Raji (cell line): ENCODE results near the gene AFAP1.

ENCODE experiments used
- POLR2A ChIP-seq: IDR thresholded peaks from 2 replicates; pipeline ENCODE4 v1.6.1; 2011; ENCODE audit warnings: low read depth, low read length, control low read depth; ENCODE audit not compliant: insufficient read depth

The AFAP1 gene

GRCh38 chr4:7732263-7732662, 207.4 kb downstream of the AFAP1 start:
- no peak for TF ChIP-seq POLR2A

- no peak for TF ChIP-seq POLR2A
Measured at GRCh38 chr4:7731437-7731836, 208.2 kb downstream of the AFAP1 start.

- no peak for TF ChIP-seq POLR2A
Measured at GRCh38 chr4:7727749-7728148, 211.9 kb downstream of the AFAP1 start.

DNA sequence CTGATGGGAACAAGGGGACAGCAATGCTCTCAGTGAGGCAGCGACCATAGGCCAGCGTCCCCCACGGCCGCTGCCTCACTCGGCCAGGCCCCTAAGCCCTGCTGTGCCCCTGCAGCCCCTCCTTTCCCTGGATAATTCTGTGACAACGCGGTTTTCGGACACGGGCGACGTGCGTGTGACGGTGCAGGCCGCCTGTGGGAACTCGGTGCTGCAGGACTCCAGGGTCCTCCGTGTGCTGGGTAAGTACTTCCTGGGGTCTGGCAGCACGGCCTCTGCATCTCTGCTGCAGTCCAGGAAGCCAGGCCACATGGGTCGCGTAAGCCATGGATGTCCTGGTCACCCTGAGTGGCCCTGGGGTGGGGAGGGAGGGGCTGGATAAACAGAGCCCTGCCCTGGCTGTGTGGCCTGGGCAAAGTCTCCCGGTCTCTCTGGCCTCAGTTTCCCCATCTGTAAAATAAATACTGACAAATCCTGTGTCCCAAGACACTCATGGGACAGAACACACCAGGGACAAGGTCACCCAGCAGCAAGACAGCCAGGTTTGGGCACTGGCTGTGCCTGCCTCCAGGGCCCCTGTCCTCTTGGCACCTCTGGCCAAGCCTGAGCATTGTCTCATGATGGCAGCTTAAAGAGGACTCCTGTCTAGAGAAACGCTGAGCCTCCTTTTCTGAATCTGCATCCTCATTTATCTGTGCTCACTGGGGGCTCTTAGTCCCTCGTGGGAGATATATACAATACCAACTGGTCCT, 212.8 kb downstream of the AFAP1 start:
- TF ChIP-seq POLR2A, result no peak

- no peak for TF ChIP-seq POLR2A
Measured at GRCh38 chr4:7725951-7726350, 213.7 kb downstream of the AFAP1 start.

DNA sequence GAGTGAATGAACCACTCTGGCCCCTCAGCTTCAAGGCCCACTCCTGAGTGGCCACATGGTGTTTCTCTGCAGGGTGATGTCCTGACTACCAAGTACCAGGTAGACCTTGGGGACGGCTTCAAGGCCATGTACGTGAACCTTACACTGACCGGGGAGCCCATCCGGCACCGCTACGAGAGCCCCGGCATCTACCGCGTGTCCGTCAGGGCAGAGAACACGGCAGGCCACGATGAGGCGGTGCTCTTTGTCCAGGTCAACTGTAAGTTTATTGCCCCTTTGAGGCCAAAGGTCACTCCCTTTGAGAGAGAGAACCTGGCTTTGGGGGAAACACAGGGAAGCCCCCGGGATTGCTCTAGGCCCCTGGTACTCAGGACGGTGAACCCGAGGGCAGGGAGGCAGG, 216.0 kb downstream of the AFAP1 start:
- TF ChIP-seq POLR2A, result no peak

DNA sequence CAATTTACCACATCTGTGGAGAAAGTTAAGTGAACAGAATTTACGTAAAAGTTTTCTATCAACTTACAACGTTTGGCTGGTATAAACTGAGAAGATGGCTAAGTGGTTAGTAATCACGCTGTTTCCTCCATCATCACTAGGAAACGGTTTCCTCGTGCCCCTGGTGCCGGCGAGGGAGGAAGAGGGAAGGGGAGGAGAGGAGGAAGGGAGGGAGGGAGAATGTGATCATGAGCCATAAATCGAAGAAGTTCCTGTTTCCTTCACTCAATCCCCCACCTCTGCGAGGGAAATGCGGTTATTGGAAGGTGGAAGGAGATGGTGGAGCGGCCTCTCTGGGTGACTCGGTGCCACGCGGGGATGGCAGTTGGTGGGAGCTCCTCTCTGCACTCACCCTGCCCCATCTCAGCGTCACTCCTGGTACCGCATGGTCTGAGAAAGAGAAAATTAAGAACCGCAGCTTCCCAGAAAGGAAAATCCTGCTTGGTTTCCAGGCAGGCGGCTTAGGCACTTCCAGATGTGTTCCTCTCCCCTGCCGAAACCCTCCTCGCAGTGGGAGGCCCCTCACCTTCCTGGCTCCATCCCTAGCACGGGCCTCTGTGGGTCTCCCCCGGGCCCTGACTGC, 216.8 kb downstream of the AFAP1 start:
- no peak for TF ChIP-seq POLR2A

DNA sequence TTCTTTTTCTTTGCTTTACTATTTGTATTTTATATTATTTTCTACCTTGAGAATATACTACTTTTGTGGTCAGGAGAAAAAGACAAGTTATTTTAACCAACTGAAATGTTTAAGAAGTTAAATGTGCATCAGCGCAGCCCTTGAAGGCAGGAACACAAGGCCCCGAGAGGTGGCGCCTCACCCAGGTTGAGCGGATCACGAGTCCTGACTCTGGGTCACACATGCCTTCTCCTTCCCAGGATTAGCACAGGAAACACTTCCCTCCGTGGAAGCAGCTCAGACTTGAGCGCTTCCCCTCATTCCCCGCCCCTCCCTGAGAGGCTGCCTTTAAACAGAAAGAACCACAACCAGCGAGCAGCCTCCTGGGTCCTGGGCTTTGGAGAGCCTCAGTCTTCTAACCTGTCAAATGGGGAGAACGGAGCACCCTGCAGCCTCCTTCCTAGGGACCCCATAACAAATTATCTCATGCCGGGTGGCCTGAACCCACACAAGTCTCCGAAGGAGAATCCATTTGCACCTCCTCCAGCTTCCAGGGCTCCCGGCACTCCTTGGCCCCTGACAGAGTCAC, 217.6 kb downstream of the AFAP1 start:
- TF ChIP-seq POLR2A, result no peak

DNA sequence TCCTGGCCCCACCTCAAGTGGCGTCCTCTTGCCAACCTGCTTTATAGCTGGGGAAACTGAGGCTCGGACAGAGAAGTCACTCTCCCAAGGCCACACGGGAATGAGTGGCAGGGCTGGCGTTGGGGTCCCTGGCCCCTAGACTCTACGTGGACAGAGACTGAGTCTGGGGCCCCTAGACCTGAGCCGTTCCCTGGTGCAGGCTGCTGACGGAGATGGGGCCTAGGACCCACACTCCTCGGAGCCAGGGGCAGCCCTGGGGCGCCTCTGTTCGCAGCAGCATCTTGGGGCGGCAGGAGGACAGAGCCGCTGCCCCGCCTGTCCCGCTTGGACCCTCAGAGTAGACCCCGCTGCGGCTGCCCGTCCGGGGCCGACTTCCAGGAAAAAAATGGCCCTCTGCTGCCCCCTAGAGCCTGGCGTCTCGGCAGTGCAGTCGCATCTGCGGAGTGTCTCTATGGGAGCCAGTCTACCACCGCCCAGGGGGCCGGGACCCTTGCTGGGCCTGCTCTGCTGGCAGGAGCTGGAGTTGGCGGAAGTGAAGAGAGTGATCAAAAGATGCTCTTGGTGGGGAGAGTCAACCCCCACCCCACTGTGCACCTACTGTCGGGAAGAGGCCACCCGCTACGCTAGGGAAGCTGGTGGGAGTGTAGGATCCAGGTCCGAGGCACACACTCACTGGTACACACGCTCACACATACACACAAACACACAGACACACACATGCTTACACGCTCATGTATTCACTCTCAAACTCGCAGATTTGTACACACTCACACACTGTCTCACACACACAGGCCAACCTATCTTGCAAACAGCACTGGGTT, 220.1 kb downstream of the AFAP1 start:
- TF ChIP-seq POLR2A, result no peak

- no peak for TF ChIP-seq POLR2A
Measured at GRCh38 chr4:7717946-7718490, 221.6 kb downstream of the AFAP1 start.

- no peak for TF ChIP-seq POLR2A
Measured at GRCh38 chr4:7717161-7717560, 222.5 kb downstream of the AFAP1 start.

- TF ChIP-seq POLR2A, result no peak
Measured at GRCh38 chr4:7716010-7716721, 223.5 kb downstream of the AFAP1 start.

DNA sequence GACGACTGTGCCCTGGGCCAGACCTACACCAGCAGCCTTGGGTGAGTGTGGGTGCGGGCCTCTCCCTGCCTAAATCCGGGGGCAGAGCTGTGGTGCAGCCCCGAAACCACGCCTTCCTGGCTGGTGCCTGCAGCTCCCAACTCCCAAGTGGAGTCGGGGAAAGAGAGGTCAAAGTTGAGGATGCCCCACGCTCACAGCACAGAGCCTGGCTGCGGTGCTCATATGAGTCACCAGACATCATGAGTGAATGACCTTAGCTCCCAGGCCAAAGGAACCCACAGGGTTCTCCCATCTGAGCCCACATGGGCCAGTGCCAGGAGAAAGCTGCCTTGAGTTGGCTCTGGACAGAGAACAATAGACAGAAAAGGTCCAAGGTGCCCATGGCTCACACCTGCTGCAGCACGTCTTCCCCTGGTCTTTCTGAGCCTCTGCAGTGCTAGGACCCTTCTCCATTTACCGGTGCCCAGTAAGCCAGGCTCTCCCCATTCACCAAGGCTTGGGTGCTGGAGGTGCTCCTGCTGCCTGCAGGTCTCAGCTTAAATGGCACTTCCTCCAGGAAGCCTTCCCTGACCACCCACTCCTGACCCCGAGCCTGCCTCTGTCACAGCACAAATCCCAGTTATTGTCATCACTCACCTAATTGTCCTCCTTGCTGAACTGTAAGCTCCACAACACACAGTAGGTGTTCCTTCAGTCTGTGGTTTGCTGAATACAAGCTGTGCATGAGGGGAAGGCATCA, 224.2 kb downstream of the AFAP1 start:
- TF ChIP-seq POLR2A, result no peak

- no peak for TF ChIP-seq POLR2A
Measured at GRCh38 chr4:7714738-7715137, 224.9 kb downstream of the AFAP1 start.

DNA sequence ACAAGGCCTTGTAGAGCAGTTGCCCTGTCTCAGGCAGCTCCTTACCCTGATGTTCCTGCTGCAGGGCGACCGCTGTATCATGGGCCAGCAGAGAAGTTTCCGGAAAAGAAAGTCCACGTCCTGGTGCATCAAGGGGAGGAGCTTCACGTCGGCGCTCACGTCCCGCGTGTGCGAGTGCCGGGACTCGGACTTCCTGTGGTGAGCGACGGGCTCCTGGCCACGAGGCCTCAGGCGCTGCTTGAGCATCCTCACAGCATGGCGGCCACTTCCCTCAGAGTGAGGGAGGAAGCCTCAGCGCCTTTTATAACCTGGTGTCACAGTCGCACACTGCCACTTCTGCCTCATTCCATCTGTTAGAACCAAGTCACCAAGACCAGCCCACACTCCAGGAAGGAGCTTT, 225.5 kb downstream of the AFAP1 start:
- no peak for TF ChIP-seq POLR2A

DNA sequence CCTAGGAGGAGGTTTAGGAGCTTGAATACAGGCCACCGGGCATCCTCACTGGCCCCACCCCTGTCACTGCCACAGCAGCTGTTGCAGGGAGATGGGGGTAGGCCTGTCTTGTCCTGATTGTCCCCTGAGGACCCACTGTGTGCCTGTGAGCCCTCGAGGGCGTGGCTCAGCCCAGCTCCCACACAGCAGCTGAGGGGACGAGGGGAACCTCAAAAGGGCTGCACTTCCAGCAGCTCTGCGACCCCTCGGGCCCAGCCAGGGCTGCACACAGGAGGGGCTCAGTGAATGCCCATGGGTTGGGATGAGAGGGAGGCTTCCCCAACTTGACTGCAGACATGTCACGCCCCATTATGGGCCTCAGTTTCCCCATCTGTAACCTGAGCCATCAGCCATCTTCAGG, 225.9 kb downstream of the AFAP1 start:
- TF ChIP-seq POLR2A, result no peak
